Stimulated activated CD8-positive, alpha-beta memory T cell treated with anti-CD3 and anti-CD28 coated beads, Interleukin-7, amount 100 ng/mL, for 1 hour (primary cell): Measurements from ENCODE around the gene DAAM1.

ENCODE experiments used
- DNase-seq, 2 donors: peaks; one replicate each; pipeline ENCODE4 v3.0.0-alpha.2; 2020; ENCODE audit warnings: low read depth in 2 of 2

Gene DAAM1

GRCh38 chr14:59221568-59221967, 33.1 kb downstream of the DAAM1 start:
- no peak for DNase-seq

GRCh38 chr14:59224341-59224740, 35.9 kb downstream of the DAAM1 start:
- DNase-seq: no peak

GRCh38 chr14:59225281-59225680, 36.8 kb downstream of the DAAM1 start:
- no peak for DNase-seq

DNA sequence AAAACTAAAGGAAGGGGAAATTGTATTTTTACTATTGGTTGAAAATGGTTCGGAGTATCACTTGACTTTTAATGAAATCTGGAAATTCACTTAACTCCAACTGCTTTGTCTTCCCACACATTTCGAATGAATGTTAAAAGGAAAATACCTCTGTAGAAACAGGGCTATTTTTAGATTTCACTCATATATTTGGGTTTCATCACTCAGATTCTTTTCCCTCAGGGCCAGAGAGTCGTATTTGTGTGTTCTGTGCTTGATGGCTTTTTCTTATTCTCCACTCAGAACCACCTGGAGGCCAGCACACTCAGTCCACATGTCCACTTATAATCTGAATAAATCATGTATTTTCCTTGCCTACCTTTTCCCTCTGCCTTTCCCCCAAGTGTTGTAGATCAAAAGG, 40.0 kb downstream of the DAAM1 start:
- DNase-seq: no peak

- no peak for DNase-seq
Measured at GRCh38 chr14:59229653-59230406, 41.4 kb downstream of the DAAM1 start.

DNA sequence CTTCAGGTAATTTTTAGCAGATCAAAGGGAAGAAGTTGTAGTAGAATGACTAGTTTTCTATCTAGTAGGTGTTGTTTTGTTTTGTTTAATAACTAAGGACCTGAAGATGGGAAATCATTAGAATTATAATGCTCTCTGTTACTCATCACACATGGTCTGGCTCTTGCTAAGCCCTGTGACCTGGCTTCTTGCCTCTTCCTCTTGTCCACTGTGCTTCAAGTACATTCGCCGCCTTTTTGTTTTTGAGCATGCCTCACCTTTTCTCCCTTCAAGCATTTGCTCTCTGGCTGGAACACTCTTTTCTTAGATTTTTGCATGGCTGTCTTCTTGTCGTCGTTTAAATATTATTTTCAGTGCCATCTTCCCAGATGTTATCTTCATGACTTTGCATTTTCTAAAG, 47.7 kb downstream of the DAAM1 start:
- DNase-seq: no peak

DNA sequence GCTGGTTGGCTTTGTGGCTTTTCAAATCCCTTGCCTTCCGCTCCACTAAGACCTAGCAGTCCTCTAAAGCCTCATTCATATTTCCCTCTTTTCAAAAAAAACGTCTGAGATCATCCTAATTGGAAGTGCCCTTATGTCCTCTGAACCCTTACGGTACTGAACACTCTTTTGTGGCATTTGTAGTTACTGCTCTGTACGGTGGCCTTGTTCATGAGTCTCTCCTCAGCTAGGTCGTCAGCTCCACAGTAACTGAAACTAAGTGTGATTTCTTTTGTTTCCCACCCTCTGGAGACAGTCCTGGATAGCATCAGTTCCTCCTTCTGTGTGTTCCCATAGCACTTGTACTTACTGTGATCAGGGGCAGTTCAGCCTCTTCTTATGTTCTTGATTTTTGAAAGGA, 49.7 kb downstream of the DAAM1 start:
- no peak for DNase-seq

- DNase-seq: no peak
Measured at GRCh38 chr14:59239022-59239421, 50.6 kb downstream of the DAAM1 start.

GRCh38 chr14:59240356-59240755, 51.9 kb downstream of the DAAM1 start:
- no peak for DNase-seq

DNA sequence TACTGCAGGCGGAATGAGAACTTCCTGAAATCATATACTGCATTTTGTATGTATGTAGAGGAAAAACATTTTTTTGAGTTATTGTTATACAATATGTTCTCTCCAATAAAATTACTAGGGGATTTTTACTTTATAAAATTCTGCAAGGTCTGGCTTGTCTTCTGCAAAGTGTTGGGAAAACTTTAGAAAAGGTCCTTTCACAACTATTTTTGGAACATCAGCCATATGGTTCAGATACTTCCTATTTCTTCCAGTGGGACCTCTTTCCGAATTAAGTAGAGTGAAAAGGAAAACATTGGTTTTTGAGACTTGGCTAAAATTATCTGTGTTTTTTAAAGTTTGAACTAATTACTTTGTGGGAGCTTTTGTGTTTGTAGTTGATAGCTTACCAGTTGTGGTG, 52.7 kb downstream of the DAAM1 start:
- no peak for DNase-seq

GRCh38 chr14:59243174-59243573, 54.7 kb downstream of the DAAM1 start:
- DNase-seq: no peak

- no peak for DNase-seq
Measured at GRCh38 chr14:59244581-59244980, 56.1 kb downstream of the DAAM1 start.

GRCh38 chr14:59245809-59246295, 57.4 kb downstream of the DAAM1 start:
- DNase-seq: no peak

- DNase-seq: no peak
Measured at GRCh38 chr14:59246566-59246965, 58.1 kb downstream of the DAAM1 start.

- no peak for DNase-seq
Measured at GRCh38 chr14:59247801-59248584, 59.5 kb downstream of the DAAM1 start.

GRCh38 chr14:59249029-59249428, 60.6 kb downstream of the DAAM1 start:
- DNase-seq: no peak

- DNase-seq: no peak
Measured at GRCh38 chr14:59251811-59252771, 63.6 kb downstream of the DAAM1 start.

GRCh38 chr14:59252772-59253500, 64.5 kb downstream of the DAAM1 start:
- DNase-seq: no peak

DNA sequence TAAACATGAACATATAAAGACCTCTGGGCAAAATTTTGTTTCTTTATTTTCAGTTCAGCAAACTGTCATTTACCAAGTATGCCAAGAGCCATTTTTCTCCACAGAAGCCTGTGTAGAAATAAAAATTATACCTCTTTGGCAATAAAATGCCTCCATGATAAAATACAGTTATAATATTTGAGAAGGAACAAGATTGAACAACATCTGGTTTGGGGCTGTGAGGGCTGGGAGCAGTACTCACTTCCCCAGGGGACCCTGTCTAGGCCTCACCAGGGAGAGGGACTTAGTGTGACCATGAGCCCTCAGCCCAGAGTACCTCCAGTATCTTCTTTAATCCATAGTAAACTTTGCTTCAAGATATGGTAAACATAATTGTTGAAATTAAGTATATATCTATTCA, 65.1 kb downstream of the DAAM1 start:
- no peak for DNase-seq

DNA sequence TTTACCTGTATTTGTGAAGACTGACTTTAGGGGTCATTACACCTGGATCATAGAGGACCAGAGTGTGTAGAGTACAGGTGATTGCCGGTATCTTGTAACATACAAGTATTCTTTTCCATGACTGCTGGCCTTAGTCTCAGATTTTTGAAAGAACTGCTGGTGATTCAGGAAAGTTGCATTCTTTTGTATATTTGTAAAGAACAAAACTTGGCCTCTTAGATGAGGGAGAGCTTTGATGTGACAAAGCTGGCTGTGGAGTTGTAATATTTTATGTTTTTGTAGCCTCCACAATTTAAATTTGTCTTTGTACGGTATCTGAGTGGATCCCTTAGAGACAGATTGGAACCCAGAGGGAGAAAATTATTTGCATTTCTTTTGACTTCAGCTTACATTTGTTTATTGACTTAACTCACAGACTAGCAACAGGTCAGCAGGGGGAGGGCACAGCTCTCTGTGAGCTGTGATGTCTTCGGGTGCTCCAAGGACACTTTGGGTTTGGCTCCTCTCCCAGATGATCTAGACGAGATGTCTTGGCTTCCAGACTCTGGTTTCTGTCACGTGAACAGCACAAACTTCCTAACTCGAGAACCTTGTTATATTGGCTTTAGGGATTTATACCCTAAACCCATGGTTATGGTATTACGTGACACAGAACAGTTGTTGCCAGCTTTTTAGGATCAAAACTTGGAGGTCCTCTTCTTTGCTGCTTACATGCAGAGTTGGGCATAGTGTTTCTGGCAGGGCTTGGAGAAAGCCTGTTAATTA, 65.9 kb downstream of the DAAM1 start:
- DNase-seq: no peak
